ENCODE data around the gene FIP1L1.

- TF ChIP-seq CTCF (IDR thresholded peaks at IDR 0.05; ENCODE audit: poor library complexity, severe bottlenecking): no peak
- TF ChIP-seq EP300 (conservative IDR thresholded peaks at IDR 0.05; ENCODE audit: poor library complexity, severe bottlenecking): no peak
- no peak for TF ChIP-seq EZH2 (IDR thresholded peaks at IDR 0.05; ENCODE audit: borderline replicate concordance, insufficient read depth, low read length, poor library complexity, severe bottlenecking)
- TF ChIP-seq POLR2AphosphoS5 (IDR thresholded peaks at IDR 0.05): no peak
- TF ChIP-seq SMC3 (conservative IDR thresholded peaks at IDR 0.05; ENCODE audit: poor library complexity): no peak
- no peak for TF ChIP-seq REST (IDR thresholded peaks at IDR 0.05; ENCODE audit: borderline replicate concordance)
- TF ChIP-seq TAF1 (IDR thresholded peaks at IDR 0.05; ENCODE audit: low read depth): no peak
- no peak for TF ChIP-seq RAD21 (conservative IDR thresholded peaks at IDR 0.05)
- no peak for TF ChIP-seq MXI1 (conservative IDR thresholded peaks at IDR 0.05; ENCODE audit: poor library complexity, severe bottlenecking)
Measured at GRCh38 chr4:53497487-53498244, 120.2 kb downstream of the FIP1L1 start.
